ENCODE results near the gene SELENOT. TPM values are rescaled to one million over a fixed set of nuclear protein-coding genes. Genes with fewer than 3 reads are reported as not detected.

The SELENOT gene
- total and polyA plus RNA-seq, 2 of the 8 experiments (the other 6 are each of a cell fraction or from before 2014, with no cell fraction given), result 79.0 to 290 TPM

GRCh38 chr3:150583028-150583427 lies 20.1 kb upstream of the SELENOT start (continued):
- no peak for TF ChIP-seq PHF8 (conservative IDR thresholded peaks at IDR 0.05; ENCODE audit: low read depth, low read length)
- no peak for TF ChIP-seq EGR1 (IDR thresholded peaks at IDR 0.05; ENCODE audit: borderline replicate concordance, low read depth, low read length)
